Body of pancreas (tissue), 4 donors: ENCODE measurements around the gene GIGYF2.

Experiments used
- CTCF ChIP-seq, 7 experiments: fragments of 450-650 bp in 4 of 7; fragments of 200-600 bp in 3 of 7; sonication (generic) in 3 of 7; IDR thresholded peaks; one replicate each; pipeline ENCODE4 v1.5.1; 2016 to 2019; ENCODE audit warnings: antibody characterized with exemption in 7 of 7
- POLR2A ChIP-seq, 3 donors: fragments of 450-650 bp; IDR thresholded peaks; one replicate each; pipeline ENCODE4 v1.6.1; 2016; ENCODE audit warnings: antibody characterized with exemption in 3 of 3, mild to moderate bottlenecking in 2 of 3

- no peak for TF ChIP-seq POLR2A (IDR thresholded peaks at IDR 0.05)
- TF ChIP-seq CTCF (IDR thresholded peaks at IDR 0.05) = no peak
Observed at GRCh38 chr2:232888839-232889529, 191.9 kb downstream of the GIGYF2 start.
